ENCODE data around the gene CREB5.

CREB5 gene

GRCh38 chr7:28704706-28705105 lies 292.4 kb downstream of the CREB5 start:
- FAIRE-seq = no peak
- TF ChIP-seq POLR2A (IDR thresholded peaks at IDR 0.05; ENCODE audit: low read depth, low read length) = no peak
- no peak for DNase-seq (ENCODE audit: insufficient read length, low spot score)

GRCh38 chr7:28705350-28705749 lies 293.0 kb downstream of the CREB5 start:
- no peak for TF ChIP-seq POLR2A (IDR thresholded peaks at IDR 0.05; ENCODE audit: low read depth, low read length)
- FAIRE-seq = no peak
- DNase-seq (ENCODE audit: insufficient read length, low spot score) = no peak

DNA sequence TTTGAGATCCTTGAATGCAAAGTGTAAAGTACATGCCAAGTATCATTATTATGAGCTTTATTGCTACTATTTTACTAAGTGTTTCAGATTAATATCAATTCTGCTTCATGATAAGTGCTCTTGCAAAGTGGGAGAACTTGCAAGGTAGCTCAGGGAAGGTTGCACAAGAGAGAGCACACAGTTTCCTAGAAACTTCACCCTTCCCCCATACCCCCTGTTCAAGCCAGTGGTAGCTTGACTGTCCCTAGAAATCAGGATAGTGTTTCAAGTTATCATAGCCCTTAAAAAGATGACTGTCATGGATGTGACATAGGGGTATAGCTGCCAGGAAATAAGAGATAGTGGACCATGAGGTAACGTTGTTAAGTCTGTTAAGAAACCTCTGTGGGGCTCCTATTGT lies 294.3 kb downstream of the CREB5 start:
- TF ChIP-seq POLR2A (IDR thresholded peaks at IDR 0.05; ENCODE audit: low read depth, low read length) = no peak
- no peak for DNase-seq (ENCODE audit: insufficient read length, low spot score)
- FAIRE-seq = no peak

GRCh38 chr7:28707291-28707690 lies 295.0 kb downstream of the CREB5 start:
- TF ChIP-seq POLR2A (IDR thresholded peaks at IDR 0.05; ENCODE audit: low read depth, low read length) = no peak
- FAIRE-seq = no peak
- no peak for DNase-seq (ENCODE audit: insufficient read length, low spot score)

DNA sequence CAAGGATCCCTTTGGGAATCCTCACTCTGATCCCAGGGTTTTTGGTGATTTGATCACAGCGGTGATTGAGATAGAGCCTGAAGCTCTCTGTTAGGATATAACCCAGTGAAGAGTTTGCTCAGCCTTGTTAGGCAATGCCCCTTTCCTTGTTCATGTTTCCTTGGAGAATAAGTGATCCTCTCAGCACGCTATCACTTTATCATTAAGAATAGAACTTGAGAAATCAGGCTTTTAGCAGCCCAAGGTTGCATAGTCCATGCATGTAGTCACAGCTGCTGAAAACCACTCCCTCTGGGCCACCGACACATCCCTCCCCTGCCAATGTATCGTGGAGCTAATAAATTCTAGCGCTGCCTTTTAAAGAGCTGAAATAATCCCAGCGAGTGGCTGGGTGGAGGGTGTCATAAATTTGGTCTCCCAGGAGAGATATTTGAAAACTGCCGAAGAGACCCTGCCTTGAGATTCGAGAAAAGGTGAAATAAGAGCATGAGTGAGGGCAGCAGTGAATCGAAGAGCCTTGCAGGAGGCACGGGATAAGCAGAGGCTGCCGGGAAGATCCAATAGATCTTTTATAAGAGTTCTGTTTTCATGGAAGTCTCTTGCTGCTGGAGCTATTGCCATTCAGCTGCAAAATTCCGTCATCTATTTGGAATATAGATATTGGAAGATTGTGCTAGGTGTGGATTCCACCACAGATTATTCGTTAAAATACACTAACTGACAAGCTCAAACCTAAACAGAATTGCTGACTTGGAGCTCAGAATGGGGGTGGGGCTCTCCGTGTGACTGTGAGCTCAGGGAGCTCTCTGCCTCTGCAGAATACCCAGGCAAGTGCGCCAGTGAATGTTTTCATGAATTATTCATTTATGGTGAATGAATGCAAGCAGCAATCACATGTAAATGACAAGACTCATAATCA lies 296.0 kb downstream of the CREB5 start:
- DNase-seq (ENCODE audit: insufficient read length, low spot score) (peak; percentile 29), FAIRE-seq (no peak)
- no peak for TF ChIP-seq POLR2A (IDR thresholded peaks at IDR 0.05; ENCODE audit: low read depth, low read length)

DNA sequence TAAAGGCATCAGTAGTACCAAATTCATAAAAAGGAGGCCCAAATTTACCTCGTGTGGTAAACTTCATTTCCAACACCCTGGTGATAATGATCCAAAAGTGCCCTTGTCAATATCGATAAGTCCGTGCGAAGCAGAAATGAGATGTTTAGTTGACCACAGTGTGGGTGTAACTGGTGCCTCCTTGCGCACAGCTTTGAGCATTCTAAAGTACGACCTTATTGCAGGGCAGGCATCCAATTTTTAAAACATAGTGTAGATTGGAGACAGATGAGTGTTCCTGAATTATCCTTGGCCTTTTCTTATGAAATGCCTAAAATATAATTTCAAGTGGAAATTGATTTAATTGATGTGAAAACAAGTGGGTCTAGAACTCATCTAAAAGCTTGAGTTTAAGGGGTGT lies 297.4 kb downstream of the CREB5 start:
- no peak for DNase-seq (ENCODE audit: insufficient read length, low spot score)
- FAIRE-seq = no peak
- TF ChIP-seq POLR2A (IDR thresholded peaks at IDR 0.05; ENCODE audit: low read depth, low read length) = no peak

DNA sequence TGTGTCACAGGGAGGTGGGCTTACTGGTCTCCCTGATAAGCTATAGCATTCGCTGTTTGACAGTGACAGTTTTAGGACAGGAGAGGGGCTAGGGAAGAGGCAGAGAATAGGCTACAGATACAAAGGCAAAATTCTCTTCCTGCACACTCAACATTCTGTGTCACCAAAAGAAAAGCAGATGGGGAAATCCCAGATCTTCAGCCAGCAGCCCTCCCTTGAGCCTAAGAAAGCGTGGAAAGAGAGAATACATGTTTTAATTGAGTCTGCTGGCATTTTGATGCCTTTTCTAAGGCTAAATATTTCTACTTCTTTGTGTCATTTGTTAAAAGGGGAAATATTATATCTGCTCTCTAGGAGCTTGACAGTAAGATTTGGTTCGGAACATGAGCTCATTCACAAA lies 298.8 kb downstream of the CREB5 start:
- DNase-seq (ENCODE audit: insufficient read length, low spot score) (no peak), FAIRE-seq (no peak)
- no peak for TF ChIP-seq POLR2A (IDR thresholded peaks at IDR 0.05; ENCODE audit: low read depth, low read length)

- no peak for TF ChIP-seq POLR2A (IDR thresholded peaks at IDR 0.05; ENCODE audit: low read depth, low read length)
- DNase-seq (ENCODE audit: insufficient read length, low spot score) (no peak), FAIRE-seq (no peak)
Measured at GRCh38 chr7:28714459-28715120, 302.3 kb downstream of the CREB5 start.

DNA sequence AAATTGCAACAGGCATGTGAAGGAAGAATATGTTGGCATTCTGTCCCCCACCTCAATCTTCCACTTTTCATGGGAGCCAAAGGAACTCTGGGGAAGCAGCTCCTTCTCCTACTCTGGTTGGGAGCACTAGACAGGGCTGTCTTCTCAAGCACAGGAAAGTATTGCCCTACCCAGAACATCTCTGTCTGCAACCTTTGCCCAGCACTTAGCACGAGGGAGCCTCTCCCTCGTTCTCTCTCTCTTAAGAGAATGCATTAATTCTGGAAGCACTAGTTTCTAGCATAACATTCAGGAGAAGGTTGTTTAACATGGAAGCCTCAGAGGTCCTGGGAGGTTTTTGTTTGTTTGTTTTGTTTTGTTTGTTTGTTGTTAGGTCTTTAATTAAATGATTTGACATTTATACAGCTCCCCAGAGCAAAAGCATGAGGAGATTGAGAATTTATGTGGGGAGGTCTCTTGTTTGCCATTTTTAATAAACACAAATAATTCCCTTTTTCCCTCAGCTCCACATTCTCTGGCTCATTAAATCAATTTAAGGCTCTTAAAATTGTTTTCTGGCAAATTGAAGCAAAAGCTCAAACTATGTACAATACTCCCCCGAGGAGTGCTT lies 305.2 kb downstream of the CREB5 start:
- DNase-seq (ENCODE audit: insufficient read length, low spot score) = no peak
- no peak for TF ChIP-seq POLR2A (IDR thresholded peaks at IDR 0.05; ENCODE audit: low read depth, low read length)
- no peak for FAIRE-seq

DNA sequence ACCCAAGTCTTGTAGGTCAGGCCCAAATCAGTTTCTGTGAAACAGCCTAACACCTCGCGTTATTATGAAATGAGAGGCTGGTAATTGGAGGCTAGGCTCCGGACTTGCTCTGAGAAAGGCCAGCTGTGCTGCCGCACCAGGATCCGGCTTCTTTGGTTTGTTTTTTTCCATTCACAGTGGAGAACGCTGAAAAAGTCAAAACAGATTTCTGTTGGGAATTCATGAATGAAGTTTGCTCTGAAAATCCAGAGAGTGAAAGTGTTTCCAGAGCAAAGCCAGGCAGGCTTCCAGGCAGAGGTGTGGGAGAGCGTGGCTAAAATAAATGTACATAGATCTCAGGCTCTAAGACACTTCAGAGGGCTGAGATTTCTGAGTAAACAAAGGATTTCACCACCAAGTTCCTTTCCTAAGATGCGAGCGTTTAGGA lies 305.8 kb downstream of the CREB5 start:
- FAIRE-seq (no peak), DNase-seq (ENCODE audit: insufficient read length, low spot score) (no peak)
- no peak for TF ChIP-seq POLR2A (IDR thresholded peaks at IDR 0.05; ENCODE audit: low read depth, low read length)

DNA sequence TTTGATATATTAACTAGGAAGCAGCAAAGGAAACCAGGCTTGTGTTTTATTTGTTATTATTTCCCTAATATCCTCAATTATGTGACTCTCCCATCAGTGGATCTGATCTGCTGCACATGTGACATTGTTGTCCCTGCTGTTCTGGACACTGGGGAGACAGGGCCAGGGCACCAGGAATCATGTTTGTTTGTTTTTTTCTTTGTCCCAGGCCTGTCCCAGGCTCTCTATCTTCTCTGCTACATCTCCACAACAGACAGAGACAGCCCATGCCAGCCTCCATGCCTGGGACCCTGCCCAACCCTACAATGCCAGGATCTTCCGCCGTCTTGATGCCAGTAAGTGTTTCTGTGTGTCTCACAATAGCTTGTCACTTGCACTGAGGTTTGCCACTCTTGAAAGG lies 306.2 kb downstream of the CREB5 start:
- FAIRE-seq (no peak), DNase-seq (ENCODE audit: insufficient read length, low spot score) (no peak)
- TF ChIP-seq POLR2A (IDR thresholded peaks at IDR 0.05; ENCODE audit: low read depth, low read length) = no peak

DNA sequence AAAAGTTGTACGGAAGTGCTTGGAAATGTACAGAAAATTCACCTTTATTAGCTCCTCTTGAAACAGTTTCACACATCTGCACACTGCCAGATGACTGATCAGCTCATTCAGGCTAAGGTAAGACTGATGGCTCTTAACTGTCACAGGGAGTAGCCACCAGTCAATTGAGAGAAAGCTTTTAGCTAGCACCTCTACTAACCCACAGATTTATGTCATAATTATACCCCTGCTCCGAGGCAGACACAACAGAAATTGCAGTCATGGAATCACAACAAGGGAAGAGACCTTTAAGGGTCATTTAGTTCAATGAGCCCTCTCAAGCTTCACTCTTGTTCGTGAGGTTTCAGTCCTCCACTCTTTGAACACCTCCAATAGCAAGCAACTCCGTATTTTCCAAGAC lies 310.4 kb downstream of the CREB5 start:
- no peak for TF ChIP-seq POLR2A (IDR thresholded peaks at IDR 0.05; ENCODE audit: low read depth, low read length)
- no peak for FAIRE-seq
- no peak for DNase-seq (ENCODE audit: insufficient read length, low spot score)

DNA sequence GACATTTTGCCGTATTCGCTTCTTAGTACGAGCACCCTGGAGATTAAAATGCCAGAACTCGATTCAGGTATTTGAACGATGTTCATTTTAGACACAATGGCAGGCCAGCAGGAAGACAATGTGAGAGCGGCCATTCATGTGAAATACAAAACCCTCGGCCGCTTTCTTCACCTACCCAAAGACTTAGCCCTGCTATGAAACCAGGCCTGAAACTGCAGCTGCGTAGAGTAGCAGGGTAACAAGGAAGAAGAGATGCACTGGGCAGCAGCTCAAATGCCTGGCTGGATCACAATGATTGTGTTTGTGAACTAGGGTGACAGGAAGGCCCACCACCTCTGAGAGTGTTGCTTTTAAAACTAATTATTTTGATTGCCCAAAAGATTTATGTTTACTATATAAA lies 311.0 kb downstream of the CREB5 start:
- FAIRE-seq (no peak), DNase-seq (ENCODE audit: insufficient read length, low spot score) (no peak)
- no peak for TF ChIP-seq POLR2A (IDR thresholded peaks at IDR 0.05; ENCODE audit: low read depth, low read length)

GRCh38 chr7:28724563-28724962 lies 312.2 kb downstream of the CREB5 start:
- FAIRE-seq = no peak
- DNase-seq (ENCODE audit: insufficient read length, low spot score) = no peak
- no peak for TF ChIP-seq POLR2A (IDR thresholded peaks at IDR 0.05; ENCODE audit: low read depth, low read length)
